Activated CD8-positive, alpha-beta memory T cell treated with anti-CD3 and anti-CD28 coated beads for 1 hour (primary cell): ENCODE results near the gene KRTAP19-8.

Source experiments
- DNase-seq, 2 donors: peaks; one replicate each; pipeline ENCODE4 v3.0.0-alpha.2; 2020; ENCODE audit warnings: low read depth in 1 of 2; ENCODE audit errors: extremely low read depth in 1 of 2

Gene KRTAP19-8

DNA sequence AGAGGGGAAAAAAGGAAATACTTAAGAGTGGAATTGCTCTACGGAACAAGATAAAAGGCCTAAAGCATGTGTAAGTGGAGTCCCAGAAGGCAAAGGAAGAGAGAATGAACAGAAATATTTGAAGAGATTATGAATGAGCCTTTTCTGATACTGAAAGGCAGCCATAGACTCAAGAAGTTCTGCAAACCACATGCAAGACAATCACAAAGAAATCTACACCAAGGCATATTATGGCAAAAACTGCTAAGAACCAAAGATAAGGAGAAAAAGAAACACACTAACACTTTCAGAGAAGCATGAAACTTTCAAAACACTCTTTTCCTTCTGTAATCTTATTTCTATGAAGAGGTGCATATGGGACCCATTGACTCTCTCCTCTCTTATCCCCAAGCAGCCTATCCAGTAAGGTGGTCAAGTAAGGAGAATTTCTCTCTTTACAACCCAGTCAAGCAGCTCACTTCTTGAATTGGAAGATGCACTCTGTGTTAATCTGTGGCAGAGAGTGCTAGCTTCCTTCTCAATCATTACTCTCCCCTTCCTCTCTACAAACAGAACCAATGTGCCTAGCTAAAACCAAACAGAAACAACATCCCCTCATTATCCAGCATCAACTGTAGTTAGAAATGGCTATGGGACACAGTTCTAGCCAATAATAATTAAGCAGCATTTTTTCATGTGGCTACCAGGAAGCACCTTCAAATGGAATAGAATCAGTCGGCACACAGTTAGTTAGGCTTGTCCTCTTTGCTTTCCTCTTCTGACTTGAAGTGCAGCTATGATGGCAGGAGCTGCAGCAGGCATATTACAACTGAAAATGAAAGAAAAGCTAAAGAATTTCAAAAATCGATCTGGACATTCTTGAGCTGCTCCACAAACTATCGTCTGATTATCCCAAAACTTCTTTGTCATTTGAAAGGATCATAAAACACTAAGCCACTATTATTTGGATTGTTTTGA lies 25.9 kb downstream of the KRTAP19-8 start:
- DNase-seq, result no peak

DNA sequence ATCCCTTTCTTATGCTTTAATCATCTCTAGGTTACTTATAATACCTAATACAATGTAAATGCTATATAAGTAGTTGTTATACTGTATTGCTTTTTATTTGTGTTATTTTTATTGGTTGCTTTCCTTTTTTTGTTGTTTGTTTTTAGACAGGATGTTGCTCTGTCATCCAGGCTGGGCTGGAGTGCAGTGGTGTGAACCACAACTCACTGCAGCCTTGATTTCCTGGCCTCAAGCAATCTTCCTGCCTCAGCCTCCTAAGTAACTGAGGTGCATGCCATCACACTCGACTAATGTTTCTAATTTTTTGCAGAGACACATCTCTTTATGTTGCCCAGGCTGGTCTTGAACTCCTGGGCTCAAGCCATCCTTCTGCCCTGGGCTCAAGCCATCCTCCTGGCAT lies 26.9 kb downstream of the KRTAP19-8 start:
- no peak for DNase-seq

DNA sequence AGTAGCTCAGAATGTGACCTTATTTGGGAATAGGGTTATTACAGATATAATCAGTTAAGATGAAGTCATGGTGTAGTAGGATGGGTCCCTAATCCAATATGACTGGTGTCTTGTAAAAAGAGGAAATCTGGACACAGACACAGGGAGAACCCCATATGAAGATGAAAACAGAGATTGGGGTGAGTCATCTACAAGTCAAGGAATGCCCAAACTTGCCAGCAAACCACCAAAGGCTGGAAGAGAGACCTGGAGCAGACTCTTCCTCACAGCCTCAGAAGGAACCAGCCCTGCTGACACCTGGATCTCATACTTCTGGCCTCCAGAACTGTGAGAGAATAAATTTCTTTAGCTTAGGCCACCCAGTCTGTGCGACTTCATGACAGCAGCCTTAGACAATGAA lies 29.9 kb downstream of the KRTAP19-8 start:
- DNase-seq, result no peak

DNA sequence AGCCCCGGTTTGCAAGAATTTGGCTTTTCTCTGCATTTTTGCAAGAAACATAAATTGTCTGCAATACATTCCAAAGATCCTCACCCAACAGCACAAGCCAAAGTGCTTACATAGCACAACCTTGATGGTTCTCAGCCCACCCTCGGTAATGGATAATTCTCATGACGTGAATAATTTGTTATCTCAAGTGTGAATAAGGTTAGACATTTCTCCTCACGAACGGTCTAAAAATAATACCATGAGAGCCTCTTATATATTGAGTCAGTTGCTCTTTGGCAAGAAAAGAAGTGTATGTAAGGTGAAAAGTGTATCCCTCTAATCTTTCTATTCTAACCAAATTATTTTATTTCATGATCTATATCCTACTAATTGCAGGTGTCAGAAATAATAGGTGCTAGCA lies 33.3 kb downstream of the KRTAP19-8 start:
- DNase-seq, result no peak

DNA sequence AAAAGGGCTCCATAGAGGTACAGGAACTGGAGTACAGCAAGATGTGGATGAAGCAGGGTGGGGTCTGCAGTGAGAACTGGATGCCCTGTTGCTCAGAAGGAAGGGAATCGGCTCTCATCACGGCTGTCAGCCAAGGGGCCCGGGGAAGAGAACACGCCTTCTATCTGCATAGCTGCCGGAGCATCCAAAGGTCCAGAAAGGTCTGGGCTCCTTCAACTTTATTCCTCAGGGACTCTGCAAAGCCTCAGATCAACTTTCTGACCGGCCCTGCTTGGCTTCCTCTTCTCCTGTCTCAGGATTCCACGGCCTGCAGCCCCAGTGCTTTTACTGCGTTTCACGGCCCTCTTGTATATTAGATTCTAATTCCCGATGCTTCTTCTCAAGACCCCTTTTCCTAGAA lies 34.8 kb downstream of the KRTAP19-8 start:
- no peak for DNase-seq

DNA sequence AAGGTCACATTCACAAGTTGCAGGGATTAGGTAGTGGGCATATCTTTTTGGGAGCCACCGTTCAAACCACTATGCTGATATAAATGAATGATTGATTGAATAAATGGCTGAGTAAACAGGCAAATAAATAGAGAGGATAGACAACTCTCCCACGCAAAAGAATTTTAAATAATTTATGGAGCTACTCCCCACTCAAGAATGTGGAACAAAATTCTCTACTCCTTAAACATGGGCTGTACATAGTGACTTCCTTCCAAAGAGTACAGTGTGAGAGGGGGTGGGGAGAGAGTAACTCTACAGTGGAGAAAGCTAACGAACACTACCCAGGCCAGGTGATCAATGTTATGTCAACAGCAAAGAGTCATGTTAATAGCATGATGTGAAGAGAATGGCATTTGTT lies 40.7 kb downstream of the KRTAP19-8 start:
- no peak for DNase-seq

DNA sequence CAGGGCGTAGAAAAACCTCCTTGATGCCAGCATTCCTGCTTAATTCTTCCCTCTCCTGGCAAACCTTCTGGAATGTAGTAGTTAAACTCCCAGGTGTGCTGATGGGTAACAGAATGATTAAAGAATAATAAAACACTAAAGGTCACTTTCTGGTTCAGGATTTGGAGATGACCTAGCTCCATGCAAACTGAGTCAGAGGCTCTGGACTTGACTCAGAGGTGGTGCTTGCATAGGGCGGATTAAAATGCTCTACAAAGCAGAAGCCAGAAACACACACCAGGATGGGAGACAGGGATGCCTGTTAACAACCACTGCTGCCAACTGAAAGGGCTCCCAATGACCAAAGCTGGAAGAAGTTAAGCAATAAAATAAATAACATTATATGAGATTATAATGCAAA lies 41.5 kb downstream of the KRTAP19-8 start:
- DNase-seq, result no peak

DNA sequence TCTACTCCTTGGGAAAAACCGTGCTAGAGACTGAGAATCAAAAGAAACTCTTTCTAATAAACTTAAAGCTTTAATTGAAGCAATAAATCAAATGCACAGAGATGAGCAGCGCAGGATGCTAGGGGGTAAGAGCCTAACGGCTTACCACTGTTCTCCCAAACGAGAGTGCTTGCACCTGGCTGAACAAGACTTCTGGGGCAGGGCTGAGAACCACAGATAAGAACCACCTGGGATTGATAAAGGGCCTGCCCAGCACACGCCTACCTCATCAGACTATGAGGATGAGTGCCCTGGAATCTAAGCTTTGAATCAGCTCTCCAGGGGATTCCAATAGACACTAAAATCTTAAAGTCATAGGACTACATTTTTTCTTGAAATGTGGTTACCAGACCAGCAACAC lies 43.3 kb downstream of the KRTAP19-8 start:
- DNase-seq, result no peak

DNA sequence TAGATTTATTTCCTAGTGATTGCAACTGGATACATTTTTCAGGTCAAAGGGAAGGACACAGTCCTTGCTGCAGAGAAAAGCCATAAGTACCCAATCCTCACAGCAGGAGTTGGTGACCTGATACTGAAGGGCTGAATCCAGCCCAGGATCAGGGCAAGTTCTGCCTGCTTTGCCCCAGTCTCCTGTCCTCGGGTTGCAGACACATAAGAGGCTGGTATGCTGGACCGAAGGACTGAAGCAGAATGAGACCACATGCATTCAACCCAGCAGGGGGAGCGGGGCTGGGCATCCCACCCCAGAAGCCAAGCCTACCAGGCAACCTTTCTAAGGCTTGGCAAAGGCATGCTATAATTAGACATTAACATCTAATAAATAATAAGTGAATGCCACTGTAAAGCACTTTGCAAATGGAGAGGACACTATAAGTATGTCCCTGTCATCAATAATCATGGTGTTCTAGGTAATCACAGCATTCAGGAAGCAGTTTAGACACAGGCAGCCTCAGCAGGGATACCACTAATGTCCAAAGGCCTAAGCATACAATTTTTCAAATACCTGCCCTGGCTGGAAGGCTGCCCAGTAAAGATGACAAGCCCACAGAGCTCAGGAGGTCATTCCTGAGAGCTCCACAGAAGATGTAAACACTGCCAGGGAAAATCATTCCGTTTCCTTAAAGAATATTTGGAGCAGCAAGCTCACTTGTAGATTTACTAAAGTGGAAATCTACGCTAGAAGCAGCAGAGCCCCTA lies 47.6 kb downstream of the KRTAP19-8 start:
- DNase-seq, result no peak

DNA sequence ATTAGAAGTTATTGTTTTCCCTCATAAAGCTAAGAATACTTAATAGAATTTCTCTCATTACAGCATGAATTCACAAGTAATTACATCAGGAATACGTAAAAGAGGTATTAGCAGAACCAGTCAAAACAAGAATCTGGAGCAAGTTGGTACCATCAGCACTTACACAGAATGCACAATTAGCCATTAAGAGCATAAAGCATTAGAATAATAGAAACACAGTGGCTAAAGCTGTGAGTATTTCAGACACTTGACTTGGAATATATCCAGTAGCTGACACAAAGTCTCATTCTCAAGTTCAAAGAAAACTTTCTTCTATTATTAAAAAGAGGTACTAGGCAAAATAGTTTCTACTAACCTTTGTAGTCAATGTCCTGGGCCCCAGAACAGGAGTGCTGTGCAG lies 49.6 kb downstream of the KRTAP19-8 start:
- DNase-seq, result no peak
